Skeletal muscle satellite cell (primary cell): ENCODE results near the gene MRPL11.

Source experiments
- H3K27me3 ChIP-seq: 2 replicates; pipeline ENCODE4 v1.7.0; 2013; ENCODE audit warnings: low read length; ENCODE audit not compliant: control insufficient read depth, insufficient read depth
- H3K36me3 ChIP-seq: 2 replicates; pipeline ENCODE4 v1.7.0; 2013; ENCODE audit warnings: mild to moderate bottlenecking, control low read depth, low read length; ENCODE audit not compliant: insufficient read depth
- H3K4me1 ChIP-seq: 2 replicates; pipeline ENCODE4 v1.7.0; 2013; ENCODE audit warnings: low read length; ENCODE audit not compliant: control insufficient read depth, insufficient read depth
- H3K4me2 ChIP-seq: 2 replicates; pipeline ENCODE4 v1.7.0; 2013; ENCODE audit warnings: mild to moderate bottlenecking, low read length
- H3K4me3 ChIP-seq: 2 replicates; pipeline ENCODE4 v1.7.0; 2013; ENCODE audit warnings: low read length
- H3K9ac ChIP-seq: 2 replicates; pipeline ENCODE4 v1.7.0; 2013; ENCODE audit warnings: mild to moderate bottlenecking, low read depth, low read length, moderate library complexity
- H3K9me3 ChIP-seq: replicated peaks from 2 replicates; pipeline ENCODE4 v1.7.0; 2013; ENCODE audit warnings: mild to moderate bottlenecking, control low read depth, low read length

MRPL11 gene

DNA sequence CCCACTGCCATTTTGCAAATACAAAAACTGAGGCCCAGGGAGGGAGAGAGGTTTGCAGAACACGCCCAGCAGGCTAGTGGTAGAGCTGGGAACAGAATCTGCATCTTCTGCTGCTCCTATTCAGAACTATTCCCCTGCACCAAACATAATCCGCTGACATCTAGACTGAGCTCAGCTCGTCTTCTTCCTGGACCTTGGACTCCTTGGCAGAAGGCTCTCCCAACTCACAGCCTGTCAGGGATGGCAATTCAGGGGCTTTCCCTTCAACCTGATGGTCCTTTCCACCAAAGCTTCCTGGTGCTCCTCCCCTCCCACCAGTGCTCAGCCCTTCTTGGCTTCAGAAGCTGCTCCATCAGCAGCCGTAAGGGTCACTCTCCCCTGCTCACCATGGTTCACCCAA lies 27.3 kb downstream of the MRPL11 start:
- Histone ChIP-seq H3K9ac (no peak overlapping the region), H3K4me2 (no peak overlapping the region), H3K4me1 (peaks cover 3% of the 10 kb centered on the region), H3K9me3 (no peaks in the 10 kb centered on the region), H3K36me3 (no peaks in the 10 kb centered on the region), H3K27me3 (peaks cover 68% of the 10 kb centered on the region), H3K4me3 (no peak overlapping the region)

DNA sequence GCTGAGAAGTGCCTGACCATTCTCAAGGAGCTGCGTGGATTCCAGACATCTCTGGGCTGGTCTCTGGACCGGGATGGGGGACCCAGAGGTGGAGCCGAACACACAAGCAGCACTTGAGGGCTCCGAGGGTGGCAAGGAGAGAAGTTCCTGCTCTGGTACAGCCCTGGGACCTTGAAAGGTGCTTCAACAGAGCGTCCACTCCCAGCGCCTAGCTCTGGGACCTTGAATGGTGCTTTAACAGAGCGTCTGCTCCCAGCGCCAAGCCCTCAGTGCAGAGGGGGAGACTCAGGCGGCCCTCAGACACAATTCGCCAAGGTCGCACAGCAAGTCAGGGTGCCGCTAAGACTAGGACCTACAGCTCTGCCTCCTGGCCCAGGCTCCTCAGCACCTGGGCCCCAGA lies 28.5 kb downstream of the MRPL11 start:
- H3K27me3 ChIP-seq, result peaks cover 69% of the 10 kb centered on the region
- no peak overlapping the region for H3K9ac ChIP-seq
- peaks cover 3% of the 10 kb centered on the region for H3K4me1 ChIP-seq
- no peaks in the 10 kb centered on the region for H3K36me3 ChIP-seq
- H3K4me2 ChIP-seq, result no peak overlapping the region
- no peak overlapping the region for H3K4me3 ChIP-seq
- H3K9me3 ChIP-seq, result no peaks in the 10 kb centered on the region

DNA sequence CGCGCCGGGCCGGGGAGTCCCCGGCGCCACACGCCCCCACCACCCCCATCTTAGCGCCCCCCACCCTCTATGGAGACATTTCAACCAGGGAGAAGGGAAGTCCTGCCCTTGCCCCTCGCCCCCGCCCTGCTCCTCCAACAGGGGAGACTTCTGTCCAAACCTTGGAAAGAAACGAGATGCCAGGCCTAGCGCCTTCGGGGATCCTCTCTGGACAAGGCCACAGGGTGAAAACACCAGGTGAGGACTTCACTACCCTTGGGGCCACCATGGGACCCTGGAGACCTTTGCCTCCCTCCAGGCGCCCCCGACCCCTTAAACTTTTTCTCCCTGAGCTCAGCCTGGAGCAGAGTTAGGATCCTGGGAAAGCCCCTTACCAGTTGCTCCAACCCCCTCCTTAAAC lies 29.4 kb downstream of the MRPL11 start:
- no peak overlapping the region for H3K9ac ChIP-seq
- no peak overlapping the region for H3K4me3 ChIP-seq
- no peaks in the 10 kb centered on the region for H3K9me3 ChIP-seq
- peak overlapping the region; percentile 99 for H3K4me2 ChIP-seq
- no peaks in the 10 kb centered on the region for H3K36me3 ChIP-seq
- H3K4me1 ChIP-seq, result peaks cover 3% of the 10 kb centered on the region
- H3K27me3 ChIP-seq, result peaks cover 68% of the 10 kb centered on the region

DNA sequence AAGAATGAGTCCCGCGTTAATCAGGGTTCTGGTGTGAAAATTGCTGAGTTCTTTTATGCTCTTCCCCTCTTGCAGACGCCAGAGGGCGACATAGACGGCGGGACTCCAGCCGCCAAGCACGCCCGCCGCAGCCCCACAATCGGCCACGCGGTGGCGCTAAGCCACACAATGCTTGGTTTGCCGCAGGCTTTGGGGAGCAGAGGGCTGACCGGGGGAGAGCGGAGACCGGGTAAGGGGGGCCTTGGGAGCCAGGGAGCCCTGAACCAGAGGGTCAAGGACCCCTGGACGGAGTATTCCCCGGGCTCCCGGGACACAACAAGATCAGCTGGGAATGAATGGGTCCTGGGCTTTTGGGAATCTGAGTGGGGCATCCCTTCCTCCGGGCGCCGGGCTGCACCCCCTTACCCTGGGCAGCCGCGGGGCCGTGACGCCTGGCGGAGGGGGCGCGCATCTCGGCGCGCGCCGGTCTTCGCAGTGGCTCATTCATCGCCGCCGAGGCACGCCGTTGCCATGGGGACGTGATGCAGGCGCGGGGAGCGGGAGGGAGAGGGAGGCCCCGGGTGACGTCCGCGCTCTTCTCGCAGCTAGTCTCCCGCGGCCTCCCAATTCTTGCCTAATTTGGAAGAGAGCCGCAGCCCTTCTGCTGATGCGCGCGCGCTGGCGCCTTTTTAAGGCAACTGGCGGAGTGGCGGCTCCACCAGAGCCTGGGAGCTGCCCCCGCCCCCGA lies 30.0 kb downstream of the MRPL11 start:
- Histone ChIP-seq H3K27me3 (peaks cover 68% of the 10 kb centered on the region), H3K4me1 (peaks cover 3% of the 10 kb centered on the region), H3K9ac (peak overlapping the region; percentile 74), H3K9me3 (no peaks in the 10 kb centered on the region), H3K36me3 (no peaks in the 10 kb centered on the region), H3K4me2 (peak overlapping the region; percentile 99), H3K4me3 (peak overlapping the region; percentile 75)

DNA sequence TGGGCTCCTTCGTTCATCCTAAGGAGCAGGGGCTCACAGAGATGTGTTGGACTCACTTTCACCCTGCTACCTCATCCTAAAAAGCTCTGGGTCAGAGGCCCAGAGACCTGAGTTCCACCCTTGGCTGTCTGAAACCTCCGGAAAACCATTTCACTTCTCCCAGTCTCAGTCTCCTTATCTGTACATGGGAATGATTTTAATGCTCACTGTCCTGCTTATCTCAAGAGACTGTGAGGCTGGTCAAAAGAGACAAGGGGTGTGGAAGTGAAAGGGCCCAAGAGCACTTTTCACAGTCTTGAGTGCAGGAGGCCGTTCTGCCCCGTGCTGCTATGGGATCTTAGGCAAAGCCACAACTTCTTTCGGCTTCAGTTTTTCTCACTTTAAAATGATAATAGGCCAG lies 31.0 kb downstream of the MRPL11 start:
- no peaks in the 10 kb centered on the region for H3K9me3 ChIP-seq
- H3K4me2 ChIP-seq, result no peak overlapping the region
- H3K4me1 ChIP-seq, result peaks cover 3% of the 10 kb centered on the region
- peaks cover 69% of the 10 kb centered on the region for H3K27me3 ChIP-seq
- no peak overlapping the region for H3K4me3 ChIP-seq
- H3K36me3 ChIP-seq, result no peaks in the 10 kb centered on the region
- no peak overlapping the region for H3K9ac ChIP-seq

DNA sequence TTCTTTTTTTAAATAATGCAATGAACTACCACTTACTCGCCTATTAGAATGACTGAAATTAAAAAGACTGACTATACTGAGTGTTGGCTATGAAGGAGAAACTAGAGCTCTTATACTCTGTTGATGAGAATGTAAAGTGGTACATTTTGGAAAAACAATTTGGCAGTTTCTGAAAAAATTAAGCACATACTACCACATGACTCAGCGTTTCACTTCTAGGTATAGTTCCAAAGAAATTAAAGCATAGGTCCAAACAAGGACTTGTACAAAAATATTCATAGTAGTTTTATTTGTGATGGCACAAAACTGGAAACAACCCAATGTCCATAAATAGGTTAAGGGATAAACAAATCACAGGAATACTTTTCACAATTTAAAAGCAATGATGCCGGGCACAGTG lies 44.7 kb downstream of the MRPL11 start:
- no peaks in the 10 kb centered on the region for H3K9me3 ChIP-seq
- H3K4me1 ChIP-seq, result no peaks in the 10 kb centered on the region
- no peaks in the 10 kb centered on the region for H3K36me3 ChIP-seq
- no peak overlapping the region for H3K4me3 ChIP-seq
- no peak overlapping the region for H3K9ac ChIP-seq
- H3K4me2 ChIP-seq, result no peak overlapping the region
- peaks cover 16% of the 10 kb centered on the region for H3K27me3 ChIP-seq

DNA sequence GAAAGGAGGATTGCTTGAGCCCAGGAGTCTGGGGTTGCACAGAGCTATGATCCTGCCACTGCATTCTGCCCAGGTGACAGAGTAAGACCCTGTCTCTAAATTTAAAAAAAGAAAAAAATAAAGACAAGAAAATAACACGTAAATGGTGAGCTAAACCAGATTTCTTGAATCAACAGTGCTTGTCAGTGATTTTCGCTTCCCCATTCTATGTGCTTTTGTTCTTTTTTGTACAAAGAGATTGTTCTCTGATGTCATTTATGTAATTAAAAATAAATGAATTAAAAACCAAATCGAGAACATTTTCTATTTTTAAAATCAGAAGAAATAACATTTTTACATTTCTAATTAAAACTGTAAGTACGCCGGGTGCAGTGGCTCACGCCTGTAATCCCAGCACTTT lies 47.3 kb downstream of the MRPL11 start:
- no peak overlapping the region for H3K9ac ChIP-seq
- H3K4me3 ChIP-seq, result no peak overlapping the region
- no peaks in the 10 kb centered on the region for H3K4me1 ChIP-seq
- peaks cover 20% of the 10 kb centered on the region for H3K27me3 ChIP-seq
- H3K9me3 ChIP-seq, result no peaks in the 10 kb centered on the region
- no peaks in the 10 kb centered on the region for H3K36me3 ChIP-seq
- no peak overlapping the region for H3K4me2 ChIP-seq

DNA sequence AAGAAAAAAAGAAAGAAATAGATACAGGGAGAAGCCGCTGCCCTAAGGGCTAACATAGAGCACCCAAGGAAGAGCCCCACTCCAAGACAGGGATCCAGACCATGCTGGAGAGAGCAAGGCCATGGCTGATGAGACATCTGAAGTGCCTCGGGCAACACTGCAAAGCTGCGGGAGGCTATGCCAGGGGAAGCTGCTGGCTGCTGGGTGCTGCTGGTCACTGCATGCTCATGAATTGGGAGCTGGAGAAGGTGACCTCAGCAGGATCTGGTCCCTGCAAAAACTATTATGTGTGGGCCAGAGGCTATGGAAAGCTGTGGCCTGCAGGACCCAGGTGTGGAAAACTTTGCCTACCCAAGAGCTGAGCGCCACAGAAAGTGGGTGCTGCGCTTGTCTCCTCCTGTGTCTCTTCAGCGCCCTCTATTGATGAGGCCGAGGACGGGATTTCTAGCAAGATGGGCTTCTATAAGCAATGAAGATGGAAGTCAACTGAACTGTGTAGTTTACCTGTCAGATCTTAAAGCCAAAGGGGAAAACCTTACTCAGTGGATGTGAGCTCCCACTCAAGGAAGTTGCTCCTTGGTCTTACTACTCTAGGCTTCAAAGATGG lies 49.8 kb downstream of the MRPL11 start:
- Histone ChIP-seq H3K4me2 (no peak overlapping the region), H3K27me3 (peaks cover 17% of the 10 kb centered on the region), H3K4me1 (no peaks in the 10 kb centered on the region), H3K9ac (no peak overlapping the region), H3K36me3 (no peaks in the 10 kb centered on the region), H3K9me3 (no peaks in the 10 kb centered on the region), H3K4me3 (no peak overlapping the region)

DNA sequence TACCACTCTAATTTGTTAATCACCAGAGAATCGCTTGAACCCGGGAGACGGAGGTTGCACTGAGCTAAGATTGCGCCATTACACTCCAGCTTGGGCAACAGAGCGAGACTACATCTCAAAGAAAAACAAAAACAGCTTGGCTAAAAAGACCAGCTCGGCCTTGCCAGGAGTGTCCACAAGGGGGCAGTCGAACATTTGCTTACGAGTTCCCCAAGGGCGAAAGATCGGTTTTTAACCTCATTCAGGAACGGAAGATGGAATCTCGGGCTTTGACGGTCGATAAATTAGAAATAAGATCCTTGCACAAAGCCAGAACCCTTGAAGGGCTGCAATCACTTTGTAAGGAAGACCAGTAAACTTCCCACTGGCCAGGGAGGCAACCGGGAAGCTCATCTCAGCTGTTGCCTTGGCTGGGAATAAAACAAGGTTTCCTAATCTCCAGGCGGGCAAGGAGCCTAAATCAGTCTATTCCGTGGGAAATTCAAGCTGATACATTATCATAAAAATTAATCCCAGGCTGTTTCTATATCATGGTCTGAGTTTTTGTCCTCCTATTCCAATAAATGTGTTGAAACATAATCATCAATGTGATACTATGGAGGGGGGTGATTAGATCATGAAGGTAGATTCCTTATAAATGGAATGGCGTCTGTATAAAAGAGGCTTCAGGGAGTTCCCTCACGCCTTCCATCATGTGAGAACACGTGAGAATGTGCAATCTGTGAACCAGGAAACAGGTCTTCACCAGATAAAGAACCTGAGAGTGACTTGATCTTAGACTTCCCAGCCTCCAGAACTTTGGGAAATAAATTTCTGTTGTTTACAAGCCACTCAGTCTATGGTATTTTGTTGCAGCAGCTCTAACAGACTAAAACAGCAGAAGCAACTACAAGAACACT lies 52.2 kb downstream of the MRPL11 start:
- H3K9ac ChIP-seq, result peak overlapping the region; percentile 46
- H3K4me3 ChIP-seq, result peak overlapping the region; percentile 48
- peaks cover 14% of the 10 kb centered on the region for H3K27me3 ChIP-seq

More for the DNA sequence above, 52.2 kb downstream of the MRPL11 start:
- Histone ChIP-seq H3K4me2 (peak overlapping the region; percentile 79), H3K9me3 (no peaks in the 10 kb centered on the region), H3K4me1 (no peaks in the 10 kb centered on the region), H3K36me3 (no peaks in the 10 kb centered on the region)
